GM19023 (cell line): ENCODE results near the gene RANBP17.
"Not testable (repeated sequence)": the region's sequence is repeated elsewhere in the genome, so short reads cannot be mapped to it uniquely, and the experiment has no call there.

Experiments
- ATAC-seq: cut with Tn5 transposase; IDR thresholded peaks from one replicate; pipeline ENCODE4 v1.9.1; 2021; ENCODE audit warnings: mild to moderate bottlenecking, moderate library complexity; ENCODE audit not compliant: unreplicated experiment

The RANBP17 gene

GRCh38 chr5:170865622-170866021 lies 3.8 kb downstream of the RANBP17 start:
- ATAC-seq, result peak; percentile 90

GRCh38 chr5:170867825-170868224 lies 6.0 kb downstream of the RANBP17 start:
- ATAC-seq, result no peak

GRCh38 chr5:170870390-170870789 lies 8.6 kb downstream of the RANBP17 start:
- not testable (repeated sequence) for ATAC-seq

DNA sequence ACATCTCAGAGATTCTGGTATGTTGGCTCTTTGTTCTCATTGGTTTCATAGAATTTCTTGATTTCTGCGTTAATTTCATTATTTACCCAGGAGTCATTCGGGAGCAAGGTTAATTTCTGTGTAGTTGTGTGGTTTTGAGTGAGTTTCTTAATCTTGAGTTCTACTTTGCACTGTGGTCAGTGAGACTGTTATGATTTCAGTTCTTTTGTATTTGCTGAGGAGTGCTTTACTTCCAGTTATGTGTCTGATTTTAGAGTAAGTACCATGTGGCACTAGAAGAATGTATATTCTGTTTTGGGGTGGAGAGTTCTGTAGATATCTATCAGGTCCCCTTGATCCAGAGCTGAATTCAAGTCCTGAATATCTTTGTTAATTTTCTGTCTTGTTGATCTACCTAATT lies 12.2 kb downstream of the RANBP17 start:
- ATAC-seq, result no peak

GRCh38 chr5:170875811-170876210 lies 14.0 kb downstream of the RANBP17 start:
- no peak for ATAC-seq

GRCh38 chr5:170880084-170880483 lies 18.3 kb downstream of the RANBP17 start:
- no peak for ATAC-seq

- ATAC-seq, result no peak
These were observed 20.5 kb downstream of the RANBP17 start for GRCh38 chr5:170882345-170882744.

DNA sequence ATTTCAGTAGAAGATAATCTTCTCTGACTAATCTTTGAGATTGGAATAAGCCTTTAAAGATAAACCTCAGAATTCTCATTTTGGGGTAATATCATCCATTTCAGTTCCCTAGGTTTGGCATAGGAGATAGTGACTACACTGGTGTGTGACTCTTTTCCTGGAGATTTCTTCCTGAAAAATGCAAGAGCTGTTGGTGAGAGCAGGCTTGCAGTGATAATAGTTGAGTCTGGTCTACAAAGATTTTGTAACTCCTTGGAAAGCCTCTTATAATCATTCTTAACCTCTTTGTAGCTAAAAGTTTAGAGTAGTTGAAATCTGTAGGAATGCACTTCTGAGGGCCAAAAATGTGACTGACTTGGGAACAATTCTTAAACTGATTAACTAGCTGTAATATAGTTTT lies 23.4 kb downstream of the RANBP17 start:
- no peak for ATAC-seq

- ATAC-seq, result no peak
These were observed 24.0 kb downstream of the RANBP17 start for GRCh38 chr5:170885809-170886208.

DNA sequence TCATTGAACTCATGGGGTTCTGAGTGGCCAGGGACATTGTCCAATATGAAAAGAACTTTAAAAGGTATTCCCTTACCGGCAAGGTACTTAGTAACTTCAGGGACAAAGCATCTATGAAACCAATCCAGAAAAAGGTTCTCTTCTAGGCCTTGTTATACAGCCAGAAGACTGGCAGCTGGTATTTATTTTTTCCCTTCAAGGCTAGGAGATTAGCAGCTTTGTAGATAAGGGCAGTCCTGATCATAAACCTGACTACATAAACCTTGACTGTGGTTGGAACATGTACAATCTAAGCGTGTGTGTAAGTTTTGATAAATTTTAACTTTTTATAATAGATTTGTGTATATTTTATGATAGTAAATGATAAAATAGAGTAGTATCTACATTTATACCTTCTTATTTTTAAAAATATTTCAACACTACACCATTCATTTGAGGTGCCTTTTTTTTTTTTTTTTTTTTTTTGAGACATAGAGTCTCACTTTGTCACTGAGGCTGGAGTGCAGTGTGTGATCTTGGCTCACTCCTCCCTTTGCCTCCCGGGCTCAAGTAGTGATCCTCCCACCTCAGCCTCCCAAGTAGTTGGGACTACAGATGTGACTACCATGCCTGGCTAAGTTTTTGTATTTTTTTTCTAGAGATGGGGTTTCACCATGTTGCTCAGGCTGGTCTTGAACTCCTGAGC lies 24.5 kb downstream of the RANBP17 start:
- no peak for ATAC-seq

- no peak for ATAC-seq
These were observed 30.4 kb downstream of the RANBP17 start for GRCh38 chr5:170892196-170892595.

GRCh38 chr5:170894665-170895064 lies 32.8 kb downstream of the RANBP17 start:
- ATAC-seq, result no peak

GRCh38 chr5:170896779-170897178 lies 35.0 kb downstream of the RANBP17 start:
- ATAC-seq, result no peak

DNA sequence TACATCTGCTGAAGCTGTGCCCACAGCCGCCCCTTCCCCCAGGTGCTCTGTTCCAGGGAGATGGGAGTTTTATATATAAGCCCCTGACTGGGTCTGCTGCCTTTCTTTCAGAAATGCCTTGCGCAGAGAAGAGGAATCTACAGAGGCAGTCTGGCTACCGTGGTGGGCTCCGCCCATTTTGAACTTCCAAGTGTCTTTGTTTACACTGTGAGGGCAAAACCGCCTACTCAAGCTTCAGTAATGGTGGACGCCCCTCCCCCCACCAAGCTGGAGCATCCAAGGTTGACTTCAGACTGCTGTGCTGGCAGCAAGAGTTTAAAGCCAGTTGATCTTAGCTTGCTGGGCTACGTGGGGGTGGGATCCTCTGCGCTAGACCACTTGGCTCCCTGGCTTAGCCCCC lies 41.3 kb downstream of the RANBP17 start:
- ATAC-seq, result no peak

- ATAC-seq, result no peak
These were observed 45.9 kb downstream of the RANBP17 start for GRCh38 chr5:170907758-170908157.

GRCh38 chr5:170913573-170913972 lies 51.8 kb downstream of the RANBP17 start:
- no peak for ATAC-seq

GRCh38 chr5:170917113-170917512 lies 55.3 kb downstream of the RANBP17 start:
- ATAC-seq, result no peak

DNA sequence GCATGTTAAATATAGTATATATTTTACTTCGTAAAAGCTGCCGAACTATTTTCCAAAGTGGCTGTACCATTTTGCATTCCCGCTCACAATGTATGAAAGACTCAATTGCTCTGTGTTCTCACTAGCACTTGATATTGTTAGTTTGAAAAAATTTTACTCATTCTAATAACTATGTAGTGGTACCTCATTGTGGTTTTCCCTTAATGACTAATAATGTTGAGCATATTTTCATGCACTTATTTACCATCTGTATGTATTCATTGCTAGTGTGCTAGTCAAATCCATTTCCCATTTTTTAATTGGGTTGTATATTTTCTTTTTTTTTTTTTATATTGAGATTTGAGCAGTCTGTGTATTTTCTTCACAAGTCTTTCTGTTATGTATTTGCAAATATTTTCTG lies 58.4 kb downstream of the RANBP17 start:
- no peak for ATAC-seq

- not testable (repeated sequence) for ATAC-seq
These were observed 60.5 kb downstream of the RANBP17 start for GRCh38 chr5:170922331-170922730.

DNA sequence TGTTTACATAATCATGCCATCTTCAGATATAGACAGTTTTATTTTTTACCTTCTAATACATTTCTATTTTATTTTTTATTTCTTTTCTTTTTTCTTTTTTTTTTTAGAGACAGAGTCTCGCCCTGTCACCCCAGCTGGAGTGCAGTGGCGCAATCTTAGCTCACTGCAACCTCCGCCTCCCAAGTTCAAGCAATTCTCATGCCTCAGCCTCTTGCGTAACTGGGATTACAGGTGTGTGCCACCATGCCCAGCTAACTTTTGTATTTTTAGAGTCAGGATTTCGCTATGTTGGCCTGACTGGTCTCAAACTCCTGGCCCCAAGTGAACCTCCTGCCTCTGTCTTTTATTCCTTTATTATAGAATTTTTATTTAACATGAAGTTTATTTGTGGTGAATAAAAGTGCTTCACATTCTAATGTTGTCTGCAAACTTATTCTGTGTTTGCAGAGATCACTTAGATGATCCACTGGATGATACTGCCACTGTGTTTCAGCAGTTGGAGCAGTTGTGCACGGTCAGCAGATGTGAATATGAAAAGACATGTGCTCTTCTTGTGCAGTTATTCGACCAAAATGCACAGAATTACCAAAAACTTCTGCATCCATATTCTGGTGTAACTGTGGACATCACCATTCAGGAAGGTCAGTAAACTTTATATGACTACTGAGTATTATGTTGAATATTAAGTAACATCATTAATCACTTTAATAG lies 62.2 kb downstream of the RANBP17 start:
- no peak for ATAC-seq

- not testable (repeated sequence) for ATAC-seq
These were observed 73.9 kb downstream of the RANBP17 start for GRCh38 chr5:170935534-170936218.

- no peak for ATAC-seq
These were observed 75.3 kb downstream of the RANBP17 start for GRCh38 chr5:170937072-170937471.
